IMR-90 (cell line): Measurements from ENCODE around the gene R3HDM4.

ENCODE experiments used
- BHLHE40 ChIP-seq: fragments of 150-350 bp; IDR thresholded peaks from 2 replicates; pipeline ENCODE4 v1.6.1; 2016; ENCODE audit warnings: mild to moderate bottlenecking, low read depth, low read length
- CEBPB ChIP-seq: IDR thresholded peaks from 2 replicates; pipeline ENCODE4 v1.6.1; 2012; ENCODE audit warnings: low read depth, low read length, improper control_type of control experiment
- CHD1 ChIP-seq: IDR thresholded peaks from 2 replicates; pipeline ENCODE4 v1.6.1; 2012; ENCODE audit warnings: low read depth, low read length, improper control_type of control experiment
- FOS ChIP-seq: fragments of 150-350 bp; IDR thresholded peaks from 2 replicates; pipeline ENCODE4 v1.6.1; 2016; ENCODE audit warnings: low read depth, low read length
- MAFK ChIP-seq: IDR thresholded peaks from 2 replicates; pipeline ENCODE4 v1.6.1; 2012; ENCODE audit warnings: low read depth, low read length, improper control_type of control experiment
- MAZ ChIP-seq: IDR thresholded peaks from 2 replicates; pipeline ENCODE4 v1.6.1; 2012; ENCODE audit warnings: low read depth, mild to moderate bottlenecking, low read length, improper control_type of control experiment, moderate library complexity, borderline replicate concordance
- POLR2A ChIP-seq: IDR thresholded peaks from 2 replicates; pipeline ENCODE4 v1.6.1; 2012; ENCODE audit warnings: mild to moderate bottlenecking, low read depth, low read length
- RAD21 ChIP-seq: IDR thresholded peaks from 2 replicates; pipeline ENCODE4 v1.6.1; 2012; ENCODE audit warnings: low read length, improper control_type of control experiment
- RFX5 ChIP-seq: IDR thresholded peaks from 2 replicates; pipeline ENCODE4 v1.8.0; 2012; ENCODE audit warnings: low read depth, mild to moderate bottlenecking, low read length, moderate library complexity
- SMC3 ChIP-seq: fragments of 150-350 bp; IDR thresholded peaks from 2 replicates; pipeline ENCODE4 v1.6.1; 2016; ENCODE audit warnings: low read depth, mild to moderate bottlenecking, antibody characterized with exemption, low read length, moderate library complexity
- TF ChIP-seq, protein P1 (sequence below): conservative IDR thresholded peaks from 2 replicates; pipeline ENCODE4 v1.5.1; 2012; ENCODE audit warnings: mild to moderate bottlenecking, low read depth, low read length, improper control_type of control experiment
- TF ChIP-seq, protein P2 (sequence below): fragments of 150-350 bp; IDR thresholded peaks from 2 replicates; pipeline ENCODE4 v1.6.1; 2017; ENCODE audit warnings: mild to moderate bottlenecking, antibody characterized with exemption, low read length, low read depth

DNA sequence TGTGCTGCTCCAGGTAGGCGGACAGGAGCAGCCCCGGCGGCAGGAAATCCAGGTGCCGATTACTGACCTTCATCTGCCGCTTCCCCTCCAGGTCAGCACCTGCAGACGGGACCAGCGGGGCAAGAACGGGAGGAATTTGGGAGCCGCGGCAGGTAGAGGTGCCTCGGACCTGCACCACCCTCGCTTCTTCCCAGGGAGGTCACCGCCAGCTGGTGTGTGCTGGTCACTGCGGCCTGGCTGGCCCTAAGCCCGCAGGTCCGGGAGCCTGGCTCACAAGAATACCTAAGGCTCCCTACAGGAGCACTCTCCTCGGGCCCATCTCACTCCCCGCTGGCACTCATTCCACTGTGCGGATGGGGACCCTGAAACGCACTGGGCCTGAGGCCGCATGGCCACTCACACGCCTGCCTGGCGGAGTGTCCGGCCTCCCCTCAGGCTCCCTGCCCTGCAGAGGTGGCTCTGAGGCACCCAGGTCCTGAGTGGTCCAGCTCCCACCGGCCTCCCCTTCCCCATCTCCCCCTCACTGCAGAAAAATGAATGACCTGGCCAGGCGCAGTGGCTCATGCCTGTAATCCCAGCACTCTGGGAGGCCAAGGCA is 15.5 kb downstream of the R3HDM4 start:
- TF ChIP-seq, protein P1, sequence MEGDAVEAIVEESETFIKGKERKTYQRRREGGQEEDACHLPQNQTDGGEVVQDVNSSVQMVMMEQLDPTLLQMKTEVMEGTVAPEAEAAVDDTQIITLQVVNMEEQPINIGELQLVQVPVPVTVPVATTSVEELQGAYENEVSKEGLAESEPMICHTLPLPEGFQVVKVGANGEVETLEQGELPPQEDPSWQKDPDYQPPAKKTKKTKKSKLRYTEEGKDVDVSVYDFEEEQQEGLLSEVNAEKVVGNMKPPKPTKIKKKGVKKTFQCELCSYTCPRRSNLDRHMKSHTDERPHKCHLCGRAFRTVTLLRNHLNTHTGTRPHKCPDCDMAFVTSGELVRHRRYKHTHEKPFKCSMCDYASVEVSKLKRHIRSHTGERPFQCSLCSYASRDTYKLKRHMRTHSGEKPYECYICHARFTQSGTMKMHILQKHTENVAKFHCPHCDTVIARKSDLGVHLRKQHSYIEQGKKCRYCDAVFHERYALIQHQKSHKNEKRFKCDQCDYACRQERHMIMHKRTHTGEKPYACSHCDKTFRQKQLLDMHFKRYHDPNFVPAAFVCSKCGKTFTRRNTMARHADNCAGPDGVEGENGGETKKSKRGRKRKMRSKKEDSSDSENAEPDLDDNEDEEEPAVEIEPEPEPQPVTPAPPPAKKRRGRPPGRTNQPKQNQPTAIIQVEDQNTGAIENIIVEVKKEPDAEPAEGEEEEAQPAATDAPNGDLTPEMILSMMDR = no peak
- no peak for TF ChIP-seq MAFK
- TF ChIP-seq MAZ = no peak
- TF ChIP-seq POLR2A = no peak
- TF ChIP-seq SMC3 = no peak
- TF ChIP-seq FOS = no peak
- TF ChIP-seq RFX5 = no peak
- TF ChIP-seq, protein P2, sequence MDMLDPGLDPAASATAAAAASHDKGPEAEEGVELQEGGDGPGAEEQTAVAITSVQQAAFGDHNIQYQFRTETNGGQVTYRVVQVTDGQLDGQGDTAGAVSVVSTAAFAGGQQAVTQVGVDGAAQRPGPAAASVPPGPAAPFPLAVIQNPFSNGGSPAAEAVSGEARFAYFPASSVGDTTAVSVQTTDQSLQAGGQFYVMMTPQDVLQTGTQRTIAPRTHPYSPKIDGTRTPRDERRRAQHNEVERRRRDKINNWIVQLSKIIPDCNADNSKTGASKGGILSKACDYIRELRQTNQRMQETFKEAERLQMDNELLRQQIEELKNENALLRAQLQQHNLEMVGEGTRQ = no peak
- TF ChIP-seq CHD1 = no peak
- TF ChIP-seq RAD21 = no peak
- TF ChIP-seq CEBPB = no peak
- TF ChIP-seq BHLHE40 = no peak
